ENCODE results near the gene GPNMB.
A peak's percentile ranks its signal among the peaks of the same experiment; 100 is the strongest.

GPNMB gene

GRCh38 chr7:23232966-23233365 is 13.6 kb upstream of the GPNMB start:
- DNase-seq = no peak

- DNase-seq = peak; percentile 40
Observed at GRCh38 chr7:23234569-23235296, 11.8 kb upstream of the GPNMB start.

- peak; percentile 42 for DNase-seq
Observed at GRCh38 chr7:23235813-23236221, 10.8 kb upstream of the GPNMB start.

GRCh38 chr7:23237000-23237399 is 9.6 kb upstream of the GPNMB start:
- no peak for DNase-seq

- no peak for DNase-seq
Observed at GRCh38 chr7:23238983-23239652, 7.5 kb upstream of the GPNMB start.

GRCh38 chr7:23239698-23240097 is 6.9 kb upstream of the GPNMB start:
- DNase-seq = no peak

- no peak for DNase-seq
Observed at GRCh38 chr7:23242321-23242720, 4.3 kb upstream of the GPNMB start.

- no peak for DNase-seq
Observed at GRCh38 chr7:23242935-23243334, 3.6 kb upstream of the GPNMB start.

GRCh38 chr7:23247046-23247602 is 549 bp downstream of the GPNMB start:
- no peak for DNase-seq

- DNase-seq = no peak
Observed at GRCh38 chr7:23247603-23248335, 1.2 kb downstream of the GPNMB start.

GRCh38 chr7:23249486-23249885 is 2.9 kb downstream of the GPNMB start:
- DNase-seq = no peak

GRCh38 chr7:23254051-23254681 is 7.6 kb downstream of the GPNMB start:
- no peak for DNase-seq

- no peak for DNase-seq
Observed at GRCh38 chr7:23256731-23257130, 10.2 kb downstream of the GPNMB start.

- no peak for DNase-seq
Observed at GRCh38 chr7:23260371-23260770, 13.8 kb downstream of the GPNMB start.

GRCh38 chr7:23261843-23262452 is 15.4 kb downstream of the GPNMB start:
- DNase-seq = peak; percentile 9

GRCh38 chr7:23264916-23265458 is 18.4 kb downstream of the GPNMB start:
- no peak for DNase-seq

GRCh38 chr7:23266918-23267317 is 20.3 kb downstream of the GPNMB start:
- no peak for DNase-seq

GRCh38 chr7:23267357-23267756 is 20.8 kb downstream of the GPNMB start:
- DNase-seq = no peak

- no peak for DNase-seq
Observed at GRCh38 chr7:23268167-23268566, 21.6 kb downstream of the GPNMB start.

- DNase-seq = no peak
Observed at GRCh38 chr7:23268746-23269145, 22.2 kb downstream of the GPNMB start.

- DNase-seq = no peak
Observed at GRCh38 chr7:23272275-23272674, 25.7 kb downstream of the GPNMB start.

GRCh38 chr7:23273141-23273599 is 26.6 kb downstream of the GPNMB start:
- DNase-seq = peak; percentile 86

Data from NCI-H2171 (cell line).